KMS-11 (cell line): ENCODE measurements around the gene OGDH.

ENCODE experiments used
- H2AFZ ChIP-seq: fragments of 200-600 bp; sonication (generic); 2 replicates; pipeline ENCODE4 v1.6.1; 2016; ENCODE audit warnings: antibody characterized with exemption, mixed run types, low read depth
- H3K27ac ChIP-seq: fragments of 200-600 bp; sonication (generic); 2 replicates; pipeline ENCODE4 v1.6.1; 2016; ENCODE audit warnings: mild to moderate bottlenecking, mixed run types
- H3K27me3 ChIP-seq: fragments of 200-600 bp; sonication (generic); 2 replicates; pipeline ENCODE4 v1.6.1; 2017; ENCODE audit warnings: mild to moderate bottlenecking, low read depth, mixed run types, moderate library complexity; ENCODE audit not compliant: insufficient read depth
- H3K36me3 ChIP-seq: fragments of 200-600 bp; sonication (generic); 2 replicates; pipeline ENCODE4 v1.6.1; 2017; ENCODE audit warnings: mild to moderate bottlenecking, mixed run types; ENCODE audit not compliant: insufficient read depth
- H3K4me1 ChIP-seq: fragments of 200-600 bp; sonication (generic); 2 replicates; pipeline ENCODE4 v1.6.1; 2016; ENCODE audit warnings: mild to moderate bottlenecking, low read depth, mixed run types; ENCODE audit not compliant: poor library complexity, severe bottlenecking
- H3K4me2 ChIP-seq: fragments of 200-600 bp; sonication (generic); 2 replicates; pipeline ENCODE4 v1.7.0; 2016; ENCODE audit warnings: mild to moderate bottlenecking, mixed run types
- H3K4me3 ChIP-seq: fragments of 200-600 bp; sonication (generic); IDR thresholded peaks from 2 replicates; pipeline ENCODE4 v1.6.1; 2017; ENCODE audit warnings: low read depth, low read length, mixed read lengths; ENCODE audit not compliant: insufficient read depth
- H3K79me2 ChIP-seq: fragments of 200-600 bp; sonication (generic); 2 replicates; pipeline ENCODE4 v1.6.1; 2016; ENCODE audit warnings: low read depth, mixed run types; ENCODE audit not compliant: insufficient read depth
- H3K9ac ChIP-seq: fragments of 200-600 bp; sonication (generic); 2 replicates; pipeline ENCODE4 v1.6.1; 2016; ENCODE audit warnings: mild to moderate bottlenecking, mixed run types
- H4K20me1 ChIP-seq: fragments of 200-600 bp; sonication (generic); 2 replicates; pipeline ENCODE4 v1.6.1; 2016; ENCODE audit warnings: mild to moderate bottlenecking, mixed run types; ENCODE audit not compliant: insufficient read depth
- TF ChIP-seq, protein P1 (sequence below): fragments of 200-600 bp; sonication (generic); conservative IDR thresholded peaks from 2 replicates; pipeline ENCODE4 v1.6.1; 2017; ENCODE audit warnings: low read depth, mild to moderate bottlenecking, antibody characterized with exemption, low read length, moderate library complexity, mixed read lengths

The OGDH gene

DNA sequence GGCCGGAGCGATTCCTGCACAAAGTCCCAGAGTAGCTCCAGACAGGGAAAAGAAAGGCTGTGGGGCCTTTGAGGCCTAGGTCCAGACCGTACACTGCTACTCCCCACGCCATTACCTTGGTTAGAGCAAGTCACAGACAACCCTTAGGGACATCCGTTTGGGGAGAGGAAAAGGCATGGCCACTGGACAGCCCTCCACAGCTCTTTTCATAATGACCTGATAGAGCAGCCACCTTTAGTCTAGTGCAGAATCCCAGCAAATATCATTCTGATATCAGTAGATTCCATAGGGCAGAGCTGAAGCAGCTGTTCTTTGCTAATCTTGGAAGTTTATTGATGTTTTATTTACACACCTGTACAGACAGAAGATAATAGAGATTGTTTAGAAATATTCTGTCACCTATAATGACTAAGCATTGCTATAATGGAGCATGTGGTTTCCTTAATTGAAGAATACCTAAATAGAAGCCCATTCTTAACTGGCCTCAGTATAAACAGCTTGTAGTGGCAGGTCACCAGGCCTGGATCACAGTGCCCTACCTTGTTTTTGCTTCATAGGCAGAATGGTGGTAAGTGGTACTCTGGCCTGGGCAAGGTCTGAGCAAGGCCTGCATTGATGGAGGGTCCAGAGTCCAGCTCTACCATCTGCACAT, 27.9 kb downstream of the OGDH start:
- Histone ChIP-seq H3K9ac (peak overlapping the region; percentile 55), H3K27ac (peak overlapping the region; percentile 91), H3K4me2 (peak overlapping the region; percentile 91), H3K79me2 (no peaks in the 10 kb centered on the region), H3K27me3 (no peaks in the 10 kb centered on the region), H2AFZ (no peak overlapping the region), H3K4me3 (no peak overlapping the region), H4K20me1 (no peaks in the 10 kb centered on the region), H3K4me1 (peaks cover 100% of the 10 kb centered on the region), H3K36me3 (no peaks in the 10 kb centered on the region)
- TF ChIP-seq, protein P1, sequence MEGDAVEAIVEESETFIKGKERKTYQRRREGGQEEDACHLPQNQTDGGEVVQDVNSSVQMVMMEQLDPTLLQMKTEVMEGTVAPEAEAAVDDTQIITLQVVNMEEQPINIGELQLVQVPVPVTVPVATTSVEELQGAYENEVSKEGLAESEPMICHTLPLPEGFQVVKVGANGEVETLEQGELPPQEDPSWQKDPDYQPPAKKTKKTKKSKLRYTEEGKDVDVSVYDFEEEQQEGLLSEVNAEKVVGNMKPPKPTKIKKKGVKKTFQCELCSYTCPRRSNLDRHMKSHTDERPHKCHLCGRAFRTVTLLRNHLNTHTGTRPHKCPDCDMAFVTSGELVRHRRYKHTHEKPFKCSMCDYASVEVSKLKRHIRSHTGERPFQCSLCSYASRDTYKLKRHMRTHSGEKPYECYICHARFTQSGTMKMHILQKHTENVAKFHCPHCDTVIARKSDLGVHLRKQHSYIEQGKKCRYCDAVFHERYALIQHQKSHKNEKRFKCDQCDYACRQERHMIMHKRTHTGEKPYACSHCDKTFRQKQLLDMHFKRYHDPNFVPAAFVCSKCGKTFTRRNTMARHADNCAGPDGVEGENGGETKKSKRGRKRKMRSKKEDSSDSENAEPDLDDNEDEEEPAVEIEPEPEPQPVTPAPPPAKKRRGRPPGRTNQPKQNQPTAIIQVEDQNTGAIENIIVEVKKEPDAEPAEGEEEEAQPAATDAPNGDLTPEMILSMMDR: no peak

DNA sequence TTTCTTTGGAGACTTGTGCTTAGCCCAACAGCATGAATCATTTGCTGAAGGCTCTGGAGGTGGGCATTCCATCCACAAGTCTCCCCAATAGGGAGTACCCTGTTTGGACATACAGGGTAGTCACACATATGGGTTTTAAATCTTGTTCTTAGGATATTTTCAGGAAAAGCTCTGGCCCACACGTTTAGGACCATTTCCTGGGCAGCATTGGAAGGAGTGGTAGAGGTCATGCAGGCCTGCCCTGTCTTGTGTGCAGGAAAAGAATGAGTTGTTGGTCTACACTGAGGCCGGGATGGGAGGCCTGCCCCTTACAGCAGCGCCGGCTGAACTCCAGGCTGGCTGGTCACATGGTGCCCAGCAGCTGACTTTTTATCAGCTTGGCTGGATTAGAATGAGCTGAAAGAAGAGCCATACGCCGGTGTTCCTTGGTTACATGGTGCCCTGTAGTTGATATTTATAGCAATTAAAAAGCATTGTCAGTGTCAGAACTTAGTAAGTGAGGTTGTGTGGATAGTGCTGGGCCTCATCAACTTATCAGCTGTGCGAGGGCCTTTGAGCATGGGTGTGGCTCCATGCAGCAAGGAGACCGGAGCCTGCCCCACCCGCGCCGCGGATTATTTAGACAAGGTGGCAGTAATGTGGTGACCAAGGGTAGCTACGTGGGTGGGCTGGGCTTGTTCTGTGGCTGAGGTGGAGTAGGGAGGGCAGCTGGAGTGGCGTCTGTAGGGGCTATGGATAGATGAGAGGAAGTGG, 28.6 kb downstream of the OGDH start:
- H2AFZ ChIP-seq: no peak overlapping the region
- H3K4me1 ChIP-seq: peaks cover 100% of the 10 kb centered on the region
- H3K79me2 ChIP-seq: peaks cover 2% of the 10 kb centered on the region; the same call in 1 of the 2 replicates
- H3K9ac ChIP-seq: peak overlapping the region; percentile 55; the same call in 1 of the 2 replicates
- peak overlapping the region; percentile 91 for H3K27ac ChIP-seq
- TF ChIP-seq, protein P1: no peak
- no peaks in the 10 kb centered on the region for H4K20me1 ChIP-seq
- no peaks in the 10 kb centered on the region for H3K36me3 ChIP-seq
- no peaks in the 10 kb centered on the region for H3K27me3 ChIP-seq
- H3K4me2 ChIP-seq: peak overlapping the region; percentile 91
- no peak overlapping the region for H3K4me3 ChIP-seq

DNA sequence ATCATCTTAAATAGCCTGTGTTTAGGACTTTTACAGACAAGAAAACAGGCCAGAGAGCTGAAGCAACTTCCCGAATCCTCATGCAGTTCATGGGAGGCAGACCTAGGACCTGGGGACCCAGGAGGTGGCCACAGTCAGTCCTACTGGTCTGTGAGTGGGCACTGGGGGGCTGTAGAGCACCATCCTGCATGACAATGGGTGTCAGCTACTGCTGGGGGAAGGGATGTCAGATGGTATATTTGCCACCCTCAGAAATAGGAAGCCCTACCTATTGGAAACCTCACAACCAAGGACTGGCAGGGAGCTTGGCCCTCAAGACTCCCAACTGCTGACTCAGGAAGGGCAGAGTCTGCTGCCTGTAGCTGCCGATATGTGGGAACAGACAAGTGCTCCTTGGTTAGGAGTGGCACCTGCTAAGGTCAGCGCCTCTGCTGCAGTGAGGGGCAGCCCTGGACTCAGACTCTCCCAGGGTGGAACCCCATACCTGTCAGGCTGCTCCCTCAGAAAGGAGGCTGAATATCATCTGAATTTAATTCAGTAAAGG, 29.7 kb downstream of the OGDH start:
- H3K4me1 ChIP-seq: peaks cover 99% of the 10 kb centered on the region
- H3K27ac ChIP-seq: peak overlapping the region; percentile 91; the same call in 1 of the 2 replicates
- H3K9ac ChIP-seq: no peak overlapping the region
- H3K79me2 ChIP-seq: peaks cover 8% of the 10 kb centered on the region; the same call in 1 of the 2 replicates
- TF ChIP-seq, protein P1: no peak
- no peaks in the 10 kb centered on the region for H3K27me3 ChIP-seq
- no peaks in the 10 kb centered on the region for H3K36me3 ChIP-seq
- H3K4me2 ChIP-seq: peak overlapping the region; percentile 91
- no peak overlapping the region for H3K4me3 ChIP-seq
- no peaks in the 10 kb centered on the region for H4K20me1 ChIP-seq
- no peak overlapping the region for H2AFZ ChIP-seq

DNA sequence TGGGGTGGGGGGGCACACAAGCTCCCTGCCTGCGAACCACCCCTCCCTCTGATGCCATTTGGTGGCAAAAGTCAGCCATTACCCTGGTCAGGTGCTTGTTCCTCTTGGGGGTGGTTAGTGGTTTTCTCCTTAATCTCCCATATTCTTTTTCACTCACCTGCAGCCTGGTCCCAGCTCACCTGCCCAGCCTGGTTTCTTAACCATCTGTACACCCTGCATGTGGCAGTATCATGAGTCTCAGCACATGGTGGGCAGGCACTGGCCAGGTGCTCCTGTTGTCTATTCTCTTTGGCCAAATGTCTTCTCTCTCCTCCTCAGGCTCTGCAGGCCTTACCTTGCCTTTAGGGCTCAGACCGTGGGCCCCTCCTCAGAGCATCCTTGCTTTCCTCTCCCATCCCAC, 30.5 kb downstream of the OGDH start:
- peak overlapping the region; percentile 91 for H3K4me2 ChIP-seq
- H3K4me1 ChIP-seq: peaks cover 91% of the 10 kb centered on the region
- H3K27me3 ChIP-seq: no peaks in the 10 kb centered on the region
- no peaks in the 10 kb centered on the region for H3K36me3 ChIP-seq
- no peak overlapping the region for H3K9ac ChIP-seq
- TF ChIP-seq, protein P1: no peak
- H3K79me2 ChIP-seq: peaks cover 8% of the 10 kb centered on the region; the same call in 1 of the 2 replicates
- H3K27ac ChIP-seq: no peak overlapping the region
- H2AFZ ChIP-seq: no peak overlapping the region
- no peaks in the 10 kb centered on the region for H4K20me1 ChIP-seq
- no peak overlapping the region for H3K4me3 ChIP-seq
